Retina (tissue), 1 donor: ENCODE data around the gene KLHDC2.
"Not testable (repeated sequence)": the region's sequence is repeated elsewhere in the genome, so short reads cannot be mapped to it uniquely, and the experiment has no call there.

Experiments used
- DNase-seq: peaks from one replicate; pipeline ENCODE4 v3.0.0-alpha.2; 2016

KLHDC2 gene

GRCh38 chr14:49781040-49781439, 13.1 kb downstream of the KLHDC2 start:
- not testable (repeated sequence) for DNase-seq

DNA sequence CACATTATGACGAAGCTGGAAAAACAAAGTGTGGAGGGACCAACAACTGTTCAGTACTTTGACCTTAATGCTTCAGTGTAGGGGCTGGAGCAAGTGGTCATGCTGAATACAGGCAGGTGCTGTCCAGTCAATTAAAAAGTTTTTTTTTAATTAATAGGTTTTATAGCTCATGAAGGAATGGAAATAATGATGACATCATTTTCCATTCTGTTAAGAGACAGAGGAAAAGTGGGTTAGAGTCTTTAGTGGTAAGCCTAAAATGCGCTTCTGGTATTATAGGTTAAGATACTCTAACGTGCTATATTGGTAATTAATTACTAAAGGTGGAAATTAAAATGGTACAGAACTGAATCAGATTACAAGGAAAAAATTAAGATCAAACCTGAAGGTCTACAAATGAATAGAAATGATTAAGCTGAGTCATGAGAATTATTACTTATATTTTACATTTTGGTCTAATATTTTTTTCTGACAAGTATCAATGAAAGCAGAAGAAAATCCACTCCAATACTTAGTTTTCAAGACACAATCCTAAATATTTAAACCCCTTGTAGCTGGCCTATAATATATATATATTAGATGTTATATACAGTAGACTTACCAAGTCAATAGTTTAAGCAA, 15.6 kb downstream of the KLHDC2 start:
- DNase-seq: no peak

DNA sequence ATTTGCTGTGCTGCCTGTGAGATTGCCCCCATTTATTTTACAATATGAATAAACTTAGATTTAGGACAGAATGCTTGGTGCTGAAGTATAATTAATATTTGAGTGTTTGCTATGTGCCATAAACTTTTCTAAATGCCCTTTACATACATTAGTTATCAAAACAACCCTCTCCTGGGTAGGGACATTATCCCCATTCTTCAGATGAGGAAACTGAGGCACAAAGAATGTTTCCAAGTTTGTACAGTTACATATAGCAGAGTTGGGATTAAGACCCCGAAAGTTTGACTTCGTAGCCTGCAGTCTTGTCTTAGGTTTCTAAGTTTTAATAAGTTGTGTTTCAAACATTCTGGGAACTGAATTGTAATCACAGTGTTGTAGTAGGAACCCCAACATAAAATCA, 18.4 kb downstream of the KLHDC2 start:
- DNase-seq: no peak

DNA sequence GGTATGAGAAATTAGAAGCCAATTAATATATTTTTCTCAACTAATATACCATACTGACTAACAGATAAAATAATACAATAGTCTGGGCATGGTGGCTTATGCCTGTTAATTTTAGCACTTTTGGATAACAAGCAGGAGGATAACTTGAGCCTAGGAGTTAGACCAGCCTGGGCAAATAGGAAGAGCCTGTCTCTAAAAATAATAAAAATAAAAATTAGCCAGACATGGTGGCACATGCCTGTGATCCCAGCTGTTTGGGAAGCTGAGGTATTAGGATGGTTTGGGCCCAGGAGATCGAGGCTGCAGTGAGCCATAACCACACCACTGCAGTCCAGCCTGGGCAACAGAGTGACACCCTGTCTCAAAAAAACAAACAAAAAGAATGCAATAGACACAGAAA, 24.7 kb downstream of the KLHDC2 start:
- DNase-seq: no peak

DNA sequence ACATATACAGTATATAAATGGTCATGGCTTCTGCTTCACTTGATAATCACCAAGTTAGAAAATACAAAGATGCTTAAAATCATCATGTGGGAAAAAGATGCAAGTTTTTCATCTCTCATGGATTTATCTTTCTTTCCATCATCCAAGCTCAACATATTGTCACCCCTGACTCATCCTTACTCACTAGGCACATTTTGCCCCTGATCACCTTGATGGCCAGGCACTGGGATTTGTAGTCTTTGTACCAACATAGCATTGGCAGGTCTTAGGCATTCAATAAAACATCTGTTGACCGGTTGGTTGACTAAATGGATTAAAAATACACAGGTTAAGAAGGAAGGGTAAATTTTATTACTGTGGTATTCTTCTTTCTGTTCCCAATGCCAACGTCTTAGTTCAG, 28.1 kb downstream of the KLHDC2 start:
- DNase-seq: no peak

DNA sequence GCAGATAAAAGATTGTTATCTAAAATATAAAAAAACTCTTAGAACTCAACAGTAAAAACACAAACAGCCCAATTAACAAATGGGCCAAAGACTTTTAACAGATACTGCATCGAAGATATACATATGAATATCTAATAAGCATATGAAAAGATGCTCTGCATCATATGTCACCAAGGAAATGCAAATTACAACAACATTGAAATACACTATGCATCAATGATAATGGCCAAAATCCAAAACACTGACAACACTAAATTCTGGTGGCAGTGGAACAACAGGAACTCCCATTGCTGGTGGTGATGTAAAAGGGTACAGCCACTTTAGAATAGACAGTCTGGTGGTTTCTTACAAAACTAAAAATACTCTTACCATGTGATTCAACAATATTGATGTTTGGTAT, 40.8 kb downstream of the KLHDC2 start:
- no peak for DNase-seq

DNA sequence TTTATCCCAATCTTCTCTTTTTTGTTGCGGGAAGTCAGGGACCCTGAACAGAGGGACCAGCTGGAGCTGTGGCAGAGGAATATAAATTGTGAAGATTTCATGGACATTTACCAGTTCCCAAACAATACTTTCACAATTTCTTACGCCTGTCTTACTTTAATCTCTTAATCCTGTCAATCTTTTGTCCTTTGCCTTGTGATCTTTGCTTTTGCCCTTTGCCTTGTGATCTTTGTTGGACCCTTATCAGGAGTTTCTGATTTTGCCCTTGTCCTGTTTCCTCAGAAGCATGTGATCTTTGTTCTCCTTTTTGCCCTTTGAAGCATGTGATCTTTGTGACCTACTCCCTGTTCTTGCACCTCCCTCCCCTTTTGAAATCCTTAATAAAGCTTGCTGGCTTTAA, 48.2 kb downstream of the KLHDC2 start:
- DNase-seq: not testable (repeated sequence)

DNA sequence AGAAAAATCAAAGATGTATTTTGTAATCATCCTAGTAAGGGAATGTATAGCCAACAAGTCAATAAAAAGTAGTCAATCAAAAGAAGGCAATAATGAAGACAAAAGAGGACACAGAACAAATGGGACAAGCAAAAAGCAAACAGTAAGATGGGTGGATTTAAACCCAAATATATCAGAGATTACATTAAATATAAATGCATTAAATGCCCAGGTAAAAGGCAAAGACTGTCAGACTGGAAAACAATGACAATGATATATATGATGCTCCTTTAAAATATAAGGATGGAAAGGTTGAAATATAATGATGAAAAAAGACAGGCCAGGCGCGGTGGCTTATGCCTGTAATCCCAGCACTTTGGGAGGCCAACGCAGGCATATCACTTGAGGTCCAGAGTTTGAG, 48.9 kb downstream of the KLHDC2 start:
- DNase-seq: no peak

DNA sequence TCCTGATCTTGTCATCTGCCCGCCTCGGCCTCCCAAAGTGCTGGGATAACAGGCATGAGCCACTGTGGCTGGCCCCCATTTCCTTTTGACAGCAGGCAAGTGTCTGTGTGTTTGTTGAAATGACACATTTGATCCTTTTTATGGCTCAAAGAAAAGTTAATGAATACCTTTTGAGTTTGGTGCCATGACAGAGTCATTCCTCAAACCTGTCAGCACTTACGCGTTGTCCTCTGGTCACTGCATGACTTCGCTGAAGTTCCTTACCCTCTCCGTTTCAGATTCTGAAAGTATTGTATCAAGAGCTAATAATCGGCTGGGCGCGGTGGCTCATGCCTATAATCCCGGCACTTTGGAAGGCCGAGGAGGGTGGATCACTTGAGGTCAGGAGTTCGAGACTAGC, 52.2 kb downstream of the KLHDC2 start:
- DNase-seq: no peak

- no peak for DNase-seq
These were observed 60.7 kb downstream of the KLHDC2 start for GRCh38 chr14:49828640-49829039.
